ENCODE data around the gene SELENOH. TPM values are rescaled to one million over a fixed set of nuclear protein-coding genes. Genes with fewer than 3 reads are reported as not detected.

The SELENOH gene
- total and polyA plus RNA-seq, 9 of the 15 experiments (the other 6 are each of a cell fraction or from before 2014, with no cell fraction given) = 16.6 to 299 (median 118) TPM

DNA sequence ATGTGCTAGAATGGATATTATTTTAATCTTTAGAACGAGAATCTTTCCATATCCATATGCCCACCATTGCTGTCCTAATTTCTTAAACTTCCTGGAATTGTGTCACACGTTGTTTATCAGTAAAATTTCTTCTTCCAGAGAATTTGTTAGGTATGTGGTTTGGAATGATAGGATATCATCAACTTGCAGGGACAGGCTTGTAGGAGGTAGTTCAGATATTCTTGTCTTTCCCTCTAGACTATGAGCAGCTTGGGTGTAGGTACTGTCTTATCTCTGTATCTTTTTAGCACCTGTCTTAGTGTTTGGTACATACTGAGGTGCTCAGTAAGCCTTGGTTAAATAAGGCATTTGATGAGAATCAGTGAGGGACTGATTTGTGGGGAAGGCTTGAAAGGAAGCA is 23.7 kb downstream of the SELENOH start:
- ChIA-PET POLR2A (interaction anchor here (1.2 to 6.2 kb wide), 5 partner anchors 8 to 35 kb away, joined by 3 to 88 read pairs (median 7); partner anchors contain the start of gene SELENOH), CTCF (ENCODE audit: low intra/inter-chr PET ratio) (no interaction called here)
- Histone ChIP-seq H3K27ac (ENCODE audit: extremely low read depth, low read depth, low read length) (peak overlapping the region; percentile 11; the same call in 2 of the 3 replicates), H3K79me2 (ENCODE audit: control insufficient read depth, insufficient read depth, low read length) (peaks cover 78% of the 10 kb centered on the region), H3K9me1 (ENCODE audit: control insufficient read depth, insufficient read depth, low read length) (no peaks in the 10 kb centered on the region), H3K4me2 (ENCODE audit: insufficient read depth, low read length) (peak overlapping the region; percentile 79), H3K4me1 (replicated peaks in 1 of 2; ENCODE audit: control insufficient read depth in 2 of 2, insufficient read depth in 2 of 2, low read length in 2 of 2) (peaks cover 7 to 22% of the 10 kb centered on the region in 2 experiments; a peak in 4 of 5 replicates), H3K9ac (ENCODE audit: insufficient read depth in 1 of 2, low read depth in 2 of 2, low read length in 2 of 2) (peak overlapping the region in 1 of 2 experiments; percentile 9; a peak in 1 of 4 replicates), H3K4me3 (peak overlapping the region; percentile 62; the same call in 1 of the 2 replicates), H2AFZ (ENCODE audit: low read depth, low read length) (no peak overlapping the region), H3K27me3 (ENCODE audit: control insufficient read depth in 2 of 2, insufficient read depth in 2 of 2, low read length in 2 of 2) (no peaks in the 10 kb centered on the region), H3K36me3 (ENCODE audit: control insufficient read depth, insufficient read depth, low read length) (peaks cover 9% of the 10 kb centered on the region; the same call in 2 of the 3 replicates), H4K20me1 (replicated peaks; ENCODE audit: control insufficient read depth, insufficient read depth, low read length) (peaks cover 7% of the 10 kb centered on the region), H3K9me3 (replicated peaks; ENCODE audit: control insufficient read depth, insufficient read depth, low read depth, low read length) (no peaks in the 10 kb centered on the region)
- peak; percentile 9; the same call in 1 of the 3 replicates for ATAC-seq
- in situ Hi-C loops (cut with MboI) (no loop called here), intact Hi-C loops (cut with micrococcal nuclease) (loop anchor here (5.0 kb wide), 1 partner anchor 32 kb away; no protein-coding TSS in a partner anchor)
- no TSS peak for BruUV-seq (replicated peaks)
- FAIRE-seq = no peak
- 0% methylated on average over 2 of the region's 2 CpGs for WGBS (ENCODE audit: insufficient coverage, low coverage, missing lambda C conversion rate)
- DNase-seq (ENCODE audit: extremely low read depth in 1 of 4, low spot score in 3 of 4) = peak; percentile 42 to 62 (median 55)
- TF ChIP-seq, protein P1, sequence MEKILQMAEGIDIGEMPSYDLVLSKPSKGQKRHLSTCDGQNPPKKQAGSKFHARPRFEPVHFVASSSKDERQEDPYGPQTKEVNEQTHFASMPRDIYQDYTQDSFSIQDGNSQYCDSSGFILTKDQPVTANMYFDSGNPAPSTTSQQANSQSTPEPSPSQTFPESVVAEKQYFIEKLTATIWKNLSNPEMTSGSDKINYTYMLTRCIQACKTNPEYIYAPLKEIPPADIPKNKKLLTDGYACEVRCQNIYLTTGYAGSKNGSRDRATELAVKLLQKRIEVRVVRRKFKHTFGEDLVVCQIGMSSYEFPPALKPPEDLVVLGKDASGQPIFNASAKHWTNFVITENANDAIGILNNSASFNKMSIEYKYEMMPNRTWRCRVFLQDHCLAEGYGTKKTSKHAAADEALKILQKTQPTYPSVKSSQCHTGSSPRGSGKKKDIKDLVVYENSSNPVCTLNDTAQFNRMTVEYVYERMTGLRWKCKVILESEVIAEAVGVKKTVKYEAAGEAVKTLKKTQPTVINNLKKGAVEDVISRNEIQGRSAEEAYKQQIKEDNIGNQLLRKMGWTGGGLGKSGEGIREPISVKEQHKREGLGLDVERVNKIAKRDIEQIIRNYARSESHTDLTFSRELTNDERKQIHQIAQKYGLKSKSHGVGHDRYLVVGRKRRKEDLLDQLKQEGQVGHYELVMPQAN (IDR thresholded peaks at IDR 0.05; ENCODE audit: borderline replicate concordance) = no peak
- TF ChIP-seq, protein P2, sequence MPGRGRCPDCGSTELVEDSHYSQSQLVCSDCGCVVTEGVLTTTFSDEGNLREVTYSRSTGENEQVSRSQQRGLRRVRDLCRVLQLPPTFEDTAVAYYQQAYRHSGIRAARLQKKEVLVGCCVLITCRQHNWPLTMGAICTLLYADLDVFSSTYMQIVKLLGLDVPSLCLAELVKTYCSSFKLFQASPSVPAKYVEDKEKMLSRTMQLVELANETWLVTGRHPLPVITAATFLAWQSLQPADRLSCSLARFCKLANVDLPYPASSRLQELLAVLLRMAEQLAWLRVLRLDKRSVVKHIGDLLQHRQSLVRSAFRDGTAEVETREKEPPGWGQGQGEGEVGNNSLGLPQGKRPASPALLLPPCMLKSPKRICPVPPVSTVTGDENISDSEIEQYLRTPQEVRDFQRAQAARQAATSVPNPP (IDR thresholded peaks at IDR 0.05; ENCODE audit: borderline replicate concordance, insufficient read depth, insufficient read length) = no peak
- TF ChIP-seq FOXP1 (CRISPR knock-in tag; IDR thresholded peaks at IDR 0.05) (no peak), KAT8 (IDR thresholded peaks at IDR 0.05; ENCODE audit: low read depth) (no peak), KLF6 (CRISPR knock-in tag; IDR thresholded peaks at IDR 0.05; ENCODE audit: borderline replicate concordance) (no peak), FOSL1 (tag; conservative IDR thresholded peaks at IDR 0.05) (0 out of 2 replicates have a peak, but pooled peaks have one; percentile 23), PURB (CRISPR knock-in tag; IDR thresholded peaks at IDR 0.05; ENCODE audit: low read depth) (no peak), ZNF75A (CRISPR knock-in tag; IDR thresholded peaks at IDR 0.05) (no peak), ETV1 (tag; conservative IDR thresholded peaks at IDR 0.05; ENCODE audit: low read depth) (no peak), ZNF445 (CRISPR knock-in tag; IDR thresholded peaks at IDR 0.05; ENCODE audit: low read depth) (no peak), TCF3 (CRISPR knock-in tag; IDR thresholded peaks at IDR 0.05) (peak; percentile 87), YBX1 (IDR thresholded peaks at IDR 0.05) (no peak), FOXK1 (CRISPR knock-in tag; IDR thresholded peaks at IDR 0.05; ENCODE audit: borderline replicate concordance) (no peak), MEF2D (tag; conservative IDR thresholded peaks at IDR 0.05; ENCODE audit: low read depth) (no peak), NCOR1 (IDR thresholded peaks at IDR 0.05) (peak; percentile 86), ZNF165 (CRISPR knock-in tag; IDR thresholded peaks at IDR 0.05; ENCODE audit: borderline replicate concordance) (no peak)
- TF ChIP-seq, protein P3, sequence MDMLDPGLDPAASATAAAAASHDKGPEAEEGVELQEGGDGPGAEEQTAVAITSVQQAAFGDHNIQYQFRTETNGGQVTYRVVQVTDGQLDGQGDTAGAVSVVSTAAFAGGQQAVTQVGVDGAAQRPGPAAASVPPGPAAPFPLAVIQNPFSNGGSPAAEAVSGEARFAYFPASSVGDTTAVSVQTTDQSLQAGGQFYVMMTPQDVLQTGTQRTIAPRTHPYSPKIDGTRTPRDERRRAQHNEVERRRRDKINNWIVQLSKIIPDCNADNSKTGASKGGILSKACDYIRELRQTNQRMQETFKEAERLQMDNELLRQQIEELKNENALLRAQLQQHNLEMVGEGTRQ (CRISPR knock-in tag; IDR thresholded peaks at IDR 0.05) = no peak
- TF ChIP-seq, protein P4, sequence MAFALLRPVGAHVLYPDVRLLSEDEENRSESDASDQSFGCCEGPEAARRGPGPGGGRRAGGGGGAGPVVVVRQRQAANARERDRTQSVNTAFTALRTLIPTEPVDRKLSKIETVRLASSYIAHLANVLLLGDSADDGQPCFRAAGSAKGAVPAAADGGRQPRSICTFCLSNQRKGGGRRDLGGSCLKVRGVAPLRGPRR (CRISPR knock-in tag; IDR thresholded peaks at IDR 0.05) = no peak

Measured in K562 (cell line).